Measurements from ENCODE around the gene GIT2. TPM values are rescaled to one million over a fixed set of nuclear protein-coding genes. Genes with fewer than 3 reads are reported as not detected.

Gene GIT2
- total RNA-seq, 1 donor from 2014 or later, result 66.6 TPM

- ATAC-seq, result no peak
- intact Hi-C loops (cut with DNase I), result no loop called here
- no peak for DNase-seq (ENCODE audit: low spot score)
Observed at GRCh38 chr12:110006115-110006514, 9.9 kb upstream of the GIT2 start.

GRCh38 chr12:110005319-110005973 is 9.3 kb upstream of the GIT2 start:
- ATAC-seq (no peak), DNase-seq (ENCODE audit: low spot score) (no peak)
- intact Hi-C loops (cut with DNase I), result no loop called here

- no peak for ATAC-seq
- no peak for DNase-seq (ENCODE audit: low spot score)
- intact Hi-C loops (cut with DNase I), result no loop called here
Observed at GRCh38 chr12:110004598-110004997, 8.4 kb upstream of the GIT2 start.

- intact Hi-C loops (cut with DNase I), result no loop called here
- ATAC-seq (no peak), DNase-seq (ENCODE audit: low spot score) (no peak)
Observed at GRCh38 chr12:110002676-110003515, 6.7 kb upstream of the GIT2 start.

- intact Hi-C loops (cut with DNase I), result no loop called here
- DNase-seq (ENCODE audit: low spot score) (no peak), ATAC-seq (no peak)
Observed at GRCh38 chr12:110001596-110001995, 5.4 kb upstream of the GIT2 start.

GRCh38 chr12:109999983-110000505 is 3.9 kb upstream of the GIT2 start:
- intact Hi-C loops (cut with DNase I), result no loop called here
- DNase-seq (ENCODE audit: low spot score) (no peak), ATAC-seq (no peak)

GRCh38 chr12:109999649-109999971 is 3.4 kb upstream of the GIT2 start:
- DNase-seq (ENCODE audit: low spot score), result peak; percentile 69
- intact Hi-C loops (cut with DNase I), result no loop called here
- ATAC-seq, result no peak

- DNase-seq (ENCODE audit: low spot score), result peak; percentile 89
- peak; percentile 95 for ATAC-seq
- intact Hi-C loops (cut with DNase I), result no loop called here
Observed at GRCh38 chr12:109998904-109999648, 2.9 kb upstream of the GIT2 start, which contains the start of gene ANKRD13A. Gene ANKRD13A (plus strand): TSS chr12:109999430. CDS start chr12:109999689, 259 bp downstream.

- DNase-seq (ENCODE audit: low spot score), result no peak
- no peak for ATAC-seq
- intact Hi-C loops (cut with DNase I), result no loop called here
Observed at GRCh38 chr12:109998241-109998903, 2.2 kb upstream of the GIT2 start.

GRCh38 chr12:109997393-109997792 is 1.2 kb upstream of the GIT2 start:
- intact Hi-C loops (cut with DNase I), result no loop called here
- DNase-seq (ENCODE audit: low spot score), result no peak
- no peak for ATAC-seq

GRCh38 chr12:109996483-109996853 is 300 bp upstream of the GIT2 start:
- ATAC-seq (no peak), DNase-seq (ENCODE audit: low spot score) (no peak)
- intact Hi-C loops (cut with DNase I), result no loop called here

- no peak for ATAC-seq
- no peak for DNase-seq (ENCODE audit: low spot score)
- intact Hi-C loops (cut with DNase I), result no loop called here
Observed at GRCh38 chr12:109995361-109995685, 845 bp downstream of the GIT2 start.

- ATAC-seq (no peak), DNase-seq (ENCODE audit: low spot score) (no peak)
- intact Hi-C loops (cut with DNase I), result no loop called here
Observed at GRCh38 chr12:109994401-109995175, 1.6 kb downstream of the GIT2 start.

GRCh38 chr12:109993091-109993490 is 3.1 kb downstream of the GIT2 start:
- ATAC-seq (no peak), DNase-seq (ENCODE audit: low spot score) (no peak)
- intact Hi-C loops (cut with DNase I), result no loop called here

- no peak for DNase-seq (ENCODE audit: low spot score)
- intact Hi-C loops (cut with DNase I), result no loop called here
- no peak for ATAC-seq
Observed at GRCh38 chr12:109991586-109991985, 4.6 kb downstream of the GIT2 start.

- intact Hi-C loops (cut with DNase I), result no loop called here
- ATAC-seq (no peak), DNase-seq (ENCODE audit: low spot score) (no peak)
Observed at GRCh38 chr12:109989380-109989779, 6.8 kb downstream of the GIT2 start.

- DNase-seq (ENCODE audit: low spot score), result no peak
Observed at GRCh38 chr12:109988903-109989302, 7.3 kb downstream of the GIT2 start.

GRCh38 chr12:109988274-109988673 is 7.9 kb downstream of the GIT2 start:
- intact Hi-C loops (cut with DNase I), result no loop called here
- no peak for DNase-seq (ENCODE audit: low spot score)
- ATAC-seq, result no peak

More at GRCh38 chr12:109988903-109989302, 7.3 kb downstream of the GIT2 start:
- intact Hi-C loops (cut with DNase I), result no loop called here
- ATAC-seq, result no peak

GRCh38 chr12:109987615-109988014 is 8.6 kb downstream of the GIT2 start:
- ATAC-seq (no peak), DNase-seq (ENCODE audit: low spot score) (no peak)
- intact Hi-C loops (cut with DNase I), result no loop called here

Data from sciatic nerve (tissue), 2 donors.